Stimulated activated CD8-positive, alpha-beta memory T cell treated with anti-CD3 and anti-CD28 coated beads, Interleukin-7, amount 100 ng/mL, for 4 hours (primary cell): Measurements from ENCODE around the gene TNN.
"Not testable (repeated sequence)": the region's sequence is repeated elsewhere in the genome, so short reads cannot be mapped to it uniquely, and the experiment has no call there.

Source experiments
- DNase-seq, 2 donors: peaks; one replicate each; pipeline ENCODE4 v3.0.0-alpha.2; 2020; ENCODE audit warnings: low read depth in 2 of 2

Gene TNN

GRCh38 chr1:175108331-175108820 lies 40.7 kb downstream of the TNN start:
- not testable (repeated sequence) for DNase-seq

- no peak for DNase-seq
These were observed 47.4 kb downstream of the TNN start for GRCh38 chr1:175114996-175115395.

- no peak for DNase-seq
These were observed 48.7 kb downstream of the TNN start for GRCh38 chr1:175116210-175116798.

- DNase-seq, result no peak
These were observed 49.3 kb downstream of the TNN start for GRCh38 chr1:175116903-175117302.

GRCh38 chr1:175118375-175119367 lies 51.0 kb downstream of the TNN start:
- no peak for DNase-seq

- DNase-seq, result no peak
These were observed 52.9 kb downstream of the TNN start for GRCh38 chr1:175120511-175120910.

GRCh38 chr1:175124861-175125260 lies 57.2 kb downstream of the TNN start:
- DNase-seq, result no peak

- DNase-seq, result no peak
These were observed 58.7 kb downstream of the TNN start for GRCh38 chr1:175126347-175126746.

- no peak for DNase-seq
These were observed 59.9 kb downstream of the TNN start for GRCh38 chr1:175127565-175127964.

GRCh38 chr1:175128523-175128922 lies 60.9 kb downstream of the TNN start:
- DNase-seq, result no peak

- DNase-seq, result no peak
These were observed 61.5 kb downstream of the TNN start for GRCh38 chr1:175129182-175129581.

- DNase-seq, result no peak
These were observed 62.0 kb downstream of the TNN start for GRCh38 chr1:175129644-175129996.

GRCh38 chr1:175129997-175130648 lies 62.5 kb downstream of the TNN start:
- DNase-seq, result no peak

- DNase-seq, result no peak
These were observed 63.0 kb downstream of the TNN start for GRCh38 chr1:175130649-175131045.

GRCh38 chr1:175131095-175131494 lies 63.5 kb downstream of the TNN start:
- DNase-seq, result no peak

- DNase-seq, result no peak
These were observed 64.8 kb downstream of the TNN start for GRCh38 chr1:175132436-175132835.

- no peak for DNase-seq
These were observed 66.2 kb downstream of the TNN start for GRCh38 chr1:175133673-175134435.

- no peak for DNase-seq
These were observed 66.9 kb downstream of the TNN start for GRCh38 chr1:175134500-175134899.

GRCh38 chr1:175136246-175136645 lies 68.6 kb downstream of the TNN start:
- DNase-seq, result no peak

- DNase-seq, result no peak
These were observed 69.7 kb downstream of the TNN start for GRCh38 chr1:175137369-175137768.

- DNase-seq, result no peak
These were observed 70.9 kb downstream of the TNN start for GRCh38 chr1:175138579-175138978.
